HepG2 (cell line): Measurements from ENCODE around the gene ZNF740. TPM values are rescaled to one million over a fixed set of nuclear protein-coding genes. Genes with fewer than 3 reads are reported as not detected.

Experiments
- ATAC-seq: fragments of 200-7000 bp; cut with Tn5 transposase; 3 replicates; pipeline ENCODE4 v1.9.1; 2020; ENCODE audit warnings: mild to moderate bottlenecking, moderate library complexity
- BruUV-seq: library from RNA; stranded (reverse); fragments of 400-500 nt; replicated peaks from 2 replicates; lab custom pipeline; 2021; lab: Mats Ljungman, UMichigan
- CTCF ChIA-PET: fragments of 300-600 bp; formaldehyde crosslinking; extraction: SDS; loops from one replicate; lab custom pipeline; 2021; ENCODE audit warnings: low total read pairs, inconsistent platforms, low intra/inter-chr PET ratio; lab: Yijun Ruan, JAX
- POLR2A ChIA-PET: fragments of 350-600 bp; sonication (Branson Sonifier 250); formaldehyde crosslinking; loops from one replicate; lab custom pipeline; 2020; ENCODE audit warnings: antibody characterized with exemption, inconsistent platforms; lab: Yijun Ruan, JAX
- DNase-seq: peaks from one replicate; pipeline ENCODE4 v3.0.0-alpha.2; 2015; ENCODE audit warnings: low spot score
- FAIRE-seq: peaks from 3 replicates; lab custom pipeline; 2011; peaks lifted over from hg19 to GRCh38; lab: Jason Lieb, UNC
- H2AFZ ChIP-seq: one replicate; pipeline ENCODE4 v1.6.1; 2011; ENCODE audit warnings: low read length, inconsistent platforms
- H3K27ac ChIP-seq: fragments of 300-600 bp; 3 replicates; pipeline ENCODE4 v1.8.0; 2011; ENCODE audit warnings: mixed run types, mild to moderate bottlenecking, mixed read lengths, low read length, inconsistent platforms; ENCODE audit not compliant: insufficient read depth; ENCODE audit errors: extremely low read length
- H3K27me3 ChIP-seq, 2 experiments: fragments of 200-600 bp in 1 of 2; 2 replicates in 1 of 2; 3 replicates in 1 of 2; pipeline versions ENCODE4 v1.6.0 to v1.8.0; 2011; ENCODE audit warnings: low read length in 2 of 2, mild to moderate bottlenecking in 2 of 2, moderate library complexity in 2 of 2, inconsistent platforms in 1 of 2; ENCODE audit not compliant: insufficient read depth in 2 of 2, control insufficient read depth in 1 of 2
- H3K36me3 ChIP-seq, 2 experiments: fragments of 200-600 bp in 1 of 2; replicated peaks in 1 of 2; 2 replicates in 1 of 2; 3 replicates in 1 of 2; pipeline versions ENCODE4 v1.5.1 to v1.8.0; 2011; ENCODE audit warnings: low read length in 2 of 2, inconsistent platforms in 1 of 2; ENCODE audit not compliant: insufficient read depth in 2 of 2, control insufficient read depth in 1 of 2
- H3K4me1 ChIP-seq: 2 replicates; pipeline ENCODE4 v1.5.1; 2012; ENCODE audit warnings: low read length, inconsistent platforms; ENCODE audit not compliant: insufficient read depth
- H3K4me2 ChIP-seq: 2 replicates; pipeline ENCODE4 v1.6.0; 2011; ENCODE audit warnings: low read depth, low read length, inconsistent platforms
- H3K4me3 ChIP-seq, 3 experiments: fragments of 200-600 bp in 1 of 3; sonication (generic), shearing (Covaris generic) in 1 of 3; replicated peaks in 1 of 3; 2 replicates each; pipeline ENCODE4 v1.5.1; 2011 to 2016; ENCODE audit warnings: low read length in 3 of 3, inconsistent platforms in 2 of 3, low read depth in 2 of 3, mild to moderate bottlenecking in 2 of 3, control low read depth in 1 of 3, mixed read lengths in 1 of 3; ENCODE audit not compliant: insufficient read depth in 1 of 3
- H3K79me2 ChIP-seq: one replicate; pipeline ENCODE4 v1.6.1; 2011; ENCODE audit warnings: low read length, inconsistent platforms; ENCODE audit not compliant: insufficient read depth
- H3K9ac ChIP-seq: 2 replicates; pipeline ENCODE4 v1.6.0; 2011; ENCODE audit warnings: mild to moderate bottlenecking, low read depth, low read length, inconsistent platforms; ENCODE audit not compliant: insufficient read depth
- H3K9me3 ChIP-seq: 2 replicates; pipeline ENCODE4 v1.5.1; 2012; ENCODE audit warnings: mild to moderate bottlenecking, low read length
- H4K20me1 ChIP-seq: 2 replicates; pipeline ENCODE4 v1.6.0; 2011; ENCODE audit warnings: inconsistent platforms, mild to moderate bottlenecking, low read length, moderate library complexity; ENCODE audit not compliant: insufficient read depth
- ESRRA ChIP-seq: sonication (generic); formaldehyde crosslinking; IDR thresholded peaks from 2 replicates; pipeline ENCODE4 v1.5.1; 2020; ENCODE audit warnings: mild to moderate bottlenecking, low read depth, missing genetic modification reagents
- GLI4 ChIP-seq: sonication (generic); formaldehyde crosslinking; IDR thresholded peaks from 2 replicates; pipeline ENCODE4 v1.5.1; 2020; ENCODE audit warnings: missing genetic modification reagents, mild to moderate bottlenecking, moderate library complexity, borderline replicate concordance
- MBD4 ChIP-seq: IDR thresholded peaks from 2 replicates; pipeline ENCODE4 v1.6.1; 2012; ENCODE audit warnings: low read length, inconsistent platforms, borderline replicate concordance
- NAIF1 ChIP-seq: sonication (generic); formaldehyde crosslinking; IDR thresholded peaks from 2 replicates; pipeline ENCODE4 v1.5.0; 2020; ENCODE audit warnings: mild to moderate bottlenecking, missing genetic modification reagents, borderline replicate concordance
- PCBP2 ChIP-seq: fragments of 200-400 bp; formaldehyde crosslinking; optimal IDR thresholded peaks from 2 replicates; pipeline ENCODE3; 2018; ENCODE audit warnings: low read length, low read depth; ENCODE audit not compliant: poor library complexity, severe bottlenecking
- RARA ChIP-seq: IDR thresholded peaks from 2 replicates; pipeline ENCODE4 v1.6.1; 2016; ENCODE audit warnings: missing genetic modification reagents, missing compliant biosample characterization
- ZNF264 ChIP-seq: sonication (generic); formaldehyde crosslinking; IDR thresholded peaks from 2 replicates; pipeline ENCODE4 v1.4.0; 2020; ENCODE audit warnings: missing genetic modification reagents
- ZNF329 ChIP-seq: sonication (generic); formaldehyde crosslinking; IDR thresholded peaks from 2 replicates; pipeline ENCODE4 v1.9.0; 2021; ENCODE audit warnings: low read depth, mild to moderate bottlenecking, missing genetic modification reagents
- ZNF747 ChIP-seq: sonication (generic); formaldehyde crosslinking; IDR thresholded peaks from 2 replicates; pipeline ENCODE4 v1.8.1; 2023; ENCODE audit warnings: missing genetic modification reagents, mild to moderate bottlenecking, borderline replicate concordance
- WGBS: methylation state at CpG from one replicate; pipeline ENCODE4 v1.1.6; 2017; ENCODE audit warnings: low lambda C conversion rate; 5-methylcytosine and 5-hydroxymethylcytosine counted together
- in situ Hi-C: cut with HindIII; loops from 2 replicates; pipeline ENCODE4 v1.10.0; 2017; ENCODE audit warnings: low pct_unique_long_range_greater_than_20kb; ENCODE audit not compliant: extremely low pct_ligation_motif_present
- intact Hi-C: fragments of 100-400 bp; cut with micrococcal nuclease; formaldehyde crosslinking; loops from one replicate; pipeline ENCODE4 v1.10.0; 2022; ENCODE audit not compliant: unreplicated experiment
- polyA plus RNA-seq, 8 experiments: library from polyadenylated mRNA; depleted of rRNA in 3 of 8; stranded (reverse) in 7 of 8; unstranded in 1 of 8; fragments of >200 nt; fragmentation: Illumina TruSeq in 4 of 8; extraction: Trizol in 4 of 8; gene quantifications; 2 replicates each; pipeline versions ENCODE4 v1.2.1 to v1.2.3, GENCODE V29; 2011 to 2016; ENCODE audit warnings: low read depth in 4 of 8, missing spikeins in 1 of 8, mixed read lengths in 1 of 8; ENCODE audit not compliant: insufficient read depth in 1 of 8
- total RNA-seq, 5 experiments: library from RNA; depleted of rRNA; stranded (reverse); fragments of >200 nt; fragmentation: Illumina TruSeq; extraction: Trizol; gene quantifications; 2 replicates each; pipeline ENCODE4 v1.2.3, GENCODE V29; 2016; ENCODE audit warnings: low read depth in 1 of 5
- TF ChIP-seq, protein P1 (sequence below): sonication (generic); formaldehyde crosslinking; IDR thresholded peaks from 2 replicates; pipeline ENCODE4 v1.5.0; 2020; ENCODE audit warnings: mild to moderate bottlenecking, missing genetic modification reagents, borderline replicate concordance

Gene ZNF740
- total and polyA plus RNA-seq, 2 of the 13 experiments (the other 11 are each of a cell fraction or from before 2014, with no cell fraction given): 16.9 to 19.0 TPM

DNA sequence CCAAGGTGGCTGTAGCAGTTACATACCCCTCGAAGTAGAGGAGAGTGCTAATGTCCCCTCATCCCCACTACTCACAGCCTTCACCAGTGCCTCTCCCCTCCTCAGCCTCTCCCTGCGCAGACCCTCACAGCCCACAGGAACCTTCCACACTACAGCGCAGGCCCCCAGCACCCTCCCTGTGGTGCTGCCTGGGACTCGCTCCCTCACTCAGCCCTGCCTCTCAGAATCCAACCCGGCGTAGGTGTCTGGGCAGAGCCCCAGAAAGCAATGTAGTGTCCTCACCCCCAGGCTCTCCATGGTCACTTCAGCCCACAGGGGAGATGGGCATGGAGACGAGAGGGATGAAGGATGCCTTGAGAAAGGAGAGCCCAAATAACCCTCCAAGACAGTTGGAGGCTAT is 10.9 kb upstream of the ZNF740 start:
- no peak for ATAC-seq
- Histone ChIP-seq H2AFZ (no peak overlapping the region), H3K9me3 (no peaks in the 10 kb centered on the region), H4K20me1 (no peaks in the 10 kb centered on the region), H3K79me2 (no peaks in the 10 kb centered on the region), H3K27ac (no peak overlapping the region), H3K36me3 (no peaks in the 10 kb centered on the region), H3K27me3 (no peaks in the 10 kb centered on the region), H3K4me2 (no peak overlapping the region), H3K4me1 (peaks cover 27% of the 10 kb centered on the region), H3K4me3 (no peak overlapping the region), H3K9ac (no peak overlapping the region)
- over 99% methylated on average over 7 of the region's 7 CpGs for WGBS
- ChIA-PET CTCF (no interaction called here), POLR2A (no interaction called here)
- in situ Hi-C loops (no loop called here), intact Hi-C loops (no loop called here)
- no peak for FAIRE-seq
- DNase-seq: no peak
- no TSS peak for BruUV-seq
- TF ChIP-seq GLI4 (CRISPR knock-in tag) (no peak), ZNF329 (CRISPR knock-in tag) (no peak), MBD4 (no peak)

DNA sequence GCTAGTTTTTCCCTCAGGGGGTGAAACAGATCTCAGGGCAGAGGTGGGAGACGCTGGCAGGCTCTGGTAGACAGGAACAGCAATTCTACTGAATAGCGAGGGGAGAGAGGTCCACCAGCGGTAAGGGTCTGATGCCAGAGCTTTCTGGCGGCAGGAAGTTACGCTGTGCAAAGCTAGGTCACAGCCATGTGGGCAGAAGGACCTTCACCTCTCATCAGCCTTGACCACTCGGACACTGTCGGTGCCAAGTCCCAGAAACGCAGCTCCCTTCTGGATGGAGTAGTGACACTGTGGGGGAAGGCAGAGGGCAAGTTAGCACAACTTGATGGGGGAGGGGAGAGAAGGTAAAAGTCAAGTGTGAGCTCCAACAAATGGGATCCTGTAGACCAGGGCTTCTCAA is 10.3 kb upstream of the ZNF740 start:
- Histone ChIP-seq H3K27ac (no peak overlapping the region), H3K4me3 (no peak overlapping the region), H2AFZ (no peak overlapping the region), H3K4me1 (peaks cover 32% of the 10 kb centered on the region), H3K79me2 (no peaks in the 10 kb centered on the region), H4K20me1 (no peaks in the 10 kb centered on the region), H3K36me3 (no peaks in the 10 kb centered on the region), H3K27me3 (no peaks in the 10 kb centered on the region), H3K9ac (no peak overlapping the region), H3K4me2 (no peak overlapping the region), H3K9me3 (no peaks in the 10 kb centered on the region)
- no TSS peak for BruUV-seq
- ATAC-seq (no peak), FAIRE-seq (no peak), DNase-seq (no peak)
- intact Hi-C loops: no loop called here
- WGBS: 93% methylated on average over 8 of the region's 8 CpGs
- in situ Hi-C loops: no loop called here
- ChIA-PET POLR2A (interaction anchor here (2.6 kb wide), 1 partner anchor 10 kb away, joined by 15 read pairs; the partner anchor contains the start of genes CSAD and ZNF740), CTCF (no interaction called here)
- TF ChIP-seq ZNF747 (CRISPR knock-in tag): no peak
- no peak for TF ChIP-seq NAIF1 (CRISPR knock-in tag)
- TF ChIP-seq, protein P1, sequence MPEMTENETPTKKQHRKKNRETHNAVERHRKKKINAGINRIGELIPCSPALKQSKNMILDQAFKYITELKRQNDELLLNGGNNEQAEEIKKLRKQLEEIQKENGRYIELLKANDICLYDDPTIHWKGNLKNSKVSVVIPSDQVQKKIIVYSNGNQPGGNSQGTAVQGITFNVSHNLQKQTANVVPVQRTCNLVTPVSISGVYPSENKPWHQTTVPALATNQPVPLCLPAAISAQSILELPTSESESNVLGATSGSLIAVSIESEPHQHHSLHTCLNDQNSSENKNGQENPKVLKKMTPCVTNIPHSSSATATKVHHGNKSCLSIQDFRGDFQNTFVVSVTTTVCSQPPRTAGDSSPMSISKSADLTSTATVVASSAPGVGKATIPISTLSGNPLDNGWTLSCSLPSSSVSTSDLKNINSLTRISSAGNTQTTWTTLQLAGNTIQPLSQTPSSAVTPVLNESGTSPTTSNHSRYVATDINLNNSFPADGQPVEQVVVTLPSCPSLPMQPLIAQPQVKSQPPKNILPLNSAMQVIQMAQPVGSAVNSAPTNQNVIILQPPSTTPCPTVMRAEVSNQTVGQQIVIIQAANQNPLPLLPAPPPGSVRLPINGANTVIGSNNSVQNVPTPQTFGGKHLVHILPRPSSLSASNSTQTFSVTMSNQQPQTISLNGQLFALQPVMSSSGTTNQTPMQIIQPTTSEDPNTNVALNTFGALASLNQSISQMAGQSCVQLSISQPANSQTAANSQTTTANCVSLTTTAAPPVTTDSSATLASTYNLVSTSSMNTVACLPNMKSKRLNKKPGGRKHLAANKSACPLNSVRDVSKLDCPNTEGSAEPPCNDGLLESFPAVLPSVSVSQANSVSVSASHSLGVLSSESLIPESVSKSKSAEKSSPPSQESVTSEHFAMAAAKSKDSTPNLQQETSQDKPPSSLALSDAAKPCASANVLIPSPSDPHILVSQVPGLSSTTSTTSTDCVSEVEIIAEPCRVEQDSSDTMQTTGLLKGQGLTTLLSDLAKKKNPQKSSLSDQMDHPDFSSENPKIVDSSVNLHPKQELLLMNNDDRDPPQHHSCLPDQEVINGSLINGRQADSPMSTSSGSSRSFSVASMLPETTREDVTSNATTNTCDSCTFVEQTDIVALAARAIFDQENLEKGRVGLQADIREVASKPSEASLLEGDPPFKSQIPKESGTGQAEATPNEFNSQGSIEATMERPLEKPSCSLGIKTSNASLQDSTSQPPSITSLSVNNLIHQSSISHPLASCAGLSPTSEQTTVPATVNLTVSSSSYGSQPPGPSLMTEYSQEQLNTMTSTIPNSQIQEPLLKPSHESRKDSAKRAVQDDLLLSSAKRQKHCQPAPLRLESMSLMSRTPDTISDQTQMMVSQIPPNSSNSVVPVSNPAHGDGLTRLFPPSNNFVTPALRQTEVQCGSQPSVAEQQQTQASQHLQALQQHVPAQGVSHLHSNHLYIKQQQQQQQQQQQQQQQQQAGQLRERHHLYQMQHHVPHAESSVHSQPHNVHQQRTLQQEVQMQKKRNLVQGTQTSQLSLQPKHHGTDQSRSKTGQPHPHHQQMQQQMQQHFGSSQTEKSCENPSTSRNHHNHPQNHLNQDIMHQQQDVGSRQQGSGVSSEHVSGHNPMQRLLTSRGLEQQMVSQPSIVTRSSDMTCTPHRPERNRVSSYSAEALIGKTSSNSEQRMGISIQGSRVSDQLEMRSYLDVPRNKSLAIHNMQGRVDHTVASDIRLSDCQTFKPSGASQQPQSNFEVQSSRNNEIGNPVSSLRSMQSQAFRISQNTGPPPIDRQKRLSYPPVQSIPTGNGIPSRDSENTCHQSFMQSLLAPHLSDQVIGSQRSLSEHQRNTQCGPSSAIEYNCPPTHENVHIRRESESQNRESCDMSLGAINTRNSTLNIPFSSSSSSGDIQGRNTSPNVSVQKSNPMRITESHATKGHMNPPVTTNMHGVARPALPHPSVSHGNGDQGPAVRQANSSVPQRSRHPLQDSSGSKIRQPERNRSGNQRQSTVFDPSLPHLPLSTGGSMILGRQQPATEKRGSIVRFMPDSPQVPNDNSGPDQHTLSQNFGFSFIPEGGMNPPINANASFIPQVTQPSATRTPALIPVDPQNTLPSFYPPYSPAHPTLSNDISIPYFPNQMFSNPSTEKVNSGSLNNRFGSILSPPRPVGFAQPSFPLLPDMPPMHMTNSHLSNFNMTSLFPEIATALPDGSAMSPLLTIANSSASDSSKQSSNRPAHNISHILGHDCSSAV (CRISPR knock-in tag): no peak
- no peak for TF ChIP-seq ESRRA (CRISPR knock-in tag)
- no peak for TF ChIP-seq PCBP2
- TF ChIP-seq ZNF264 (CRISPR knock-in tag): no peak
- no peak for TF ChIP-seq RARA (CRISPR knock-in tag)
